G401 (cell line): ENCODE data around the gene ATG10. TPM values are rescaled to one million over a fixed set of nuclear protein-coding genes. Genes with fewer than 3 reads are reported as not detected.
A peak's percentile ranks its signal among the peaks of the same experiment; 100 is the strongest.

Experiments
- DNase-seq: peaks from one replicate; pipeline ENCODE4 v3.0.0-alpha.2; 2015; ENCODE audit warnings: low spot score
- in situ Hi-C: cut with HindIII; loops from 2 replicates; pipeline ENCODE4 v1.10.0; 2016; ENCODE audit warnings: low sequenced_read_pairs, mixed read lengths
- total RNA-seq: library from RNA; depleted of rRNA; stranded (reverse); fragments of >200 nt; shearing (Covaris generic); gene quantifications from 2 replicates; pipeline ENCODE4 v1.2.3, GENCODE V29; 2014

Gene ATG10
- total RNA-seq, 1 experiment from 2014 or later = 16.1 TPM

GRCh38 chr5:82152978-82153481, 181.2 kb downstream of the ATG10 start:
- in situ Hi-C loops = no loop called here
- DNase-seq = no peak

DNA sequence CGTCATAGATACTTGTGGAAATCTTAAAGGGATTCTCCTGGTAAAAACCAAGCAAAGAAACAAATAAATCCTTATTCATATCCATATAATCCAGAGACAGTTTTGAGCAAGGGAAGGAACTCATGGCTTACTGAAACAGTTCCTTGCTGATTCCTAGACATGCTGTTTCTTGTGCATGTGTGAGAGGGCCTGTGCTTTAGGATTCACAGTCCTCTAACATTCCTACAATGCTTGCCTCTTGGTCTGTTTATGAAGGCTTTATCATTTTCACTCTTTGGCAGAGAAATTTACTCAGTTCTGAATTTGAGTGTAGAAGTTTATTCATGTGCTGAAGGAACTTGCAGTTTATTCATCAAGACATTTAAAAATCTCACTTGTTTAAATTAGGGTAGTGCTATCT, 183.0 kb downstream of the ATG10 start:
- DNase-seq = no peak
- in situ Hi-C loops = no loop called here

GRCh38 chr5:82155305-82155704, 183.5 kb downstream of the ATG10 start:
- in situ Hi-C loops = no loop called here
- DNase-seq = no peak

DNA sequence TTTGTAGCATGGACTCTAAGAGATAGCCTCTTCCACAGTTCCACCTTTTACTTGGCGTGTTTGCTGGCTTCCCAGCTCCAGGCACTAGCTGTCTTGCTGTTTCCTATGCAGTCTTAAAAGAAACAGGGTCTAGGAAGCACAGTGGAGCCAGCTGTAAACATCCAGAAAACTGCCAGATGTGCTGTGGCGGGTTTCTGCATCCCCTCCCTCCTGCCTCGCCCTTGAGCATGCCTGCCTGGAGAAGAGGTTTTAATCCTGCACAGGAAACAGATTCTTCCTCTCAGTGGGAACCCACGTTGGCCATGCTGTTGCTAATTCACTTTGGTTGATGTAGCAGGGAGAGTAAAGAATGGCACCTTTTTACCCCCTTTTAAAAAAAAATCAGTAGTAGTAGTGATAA, 185.1 kb downstream of the ATG10 start:
- DNase-seq = no peak
- in situ Hi-C loops = no loop called here

DNA sequence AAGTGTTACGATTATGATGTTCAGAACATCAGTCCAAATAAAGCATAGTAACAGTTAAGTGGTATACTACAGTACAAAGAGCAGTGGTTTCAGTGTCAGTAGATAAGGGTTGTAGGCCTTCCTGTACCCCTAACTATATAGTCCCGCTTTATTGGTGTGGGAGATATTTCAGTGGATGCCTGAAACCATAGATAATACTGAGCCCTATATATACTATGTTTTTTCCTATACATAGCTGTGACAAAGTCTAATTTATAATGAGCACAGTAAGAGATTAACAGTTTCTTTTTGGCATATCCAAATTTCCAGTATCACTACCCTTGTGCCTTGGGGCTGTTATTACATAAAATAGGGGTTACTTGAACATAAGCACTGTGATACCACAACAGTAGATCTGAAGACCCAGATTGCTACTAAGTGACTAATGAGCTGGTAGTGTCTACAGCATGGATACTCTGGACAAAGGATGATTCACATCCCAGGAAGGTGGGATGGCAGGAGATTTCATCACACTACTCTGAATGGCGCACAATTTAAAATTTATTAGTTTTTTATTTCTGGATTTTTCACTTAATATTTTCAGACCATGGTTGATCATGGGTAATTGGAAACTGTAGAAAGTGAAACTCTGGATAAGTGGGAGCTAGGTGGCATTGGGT, 187.1 kb downstream of the ATG10 start:
- DNase-seq = no peak
- in situ Hi-C loops = no loop called here

- in situ Hi-C loops = no loop called here
- peak; percentile 6 for DNase-seq
Measured at GRCh38 chr5:82160948-82161347, 189.1 kb downstream of the ATG10 start.

DNA sequence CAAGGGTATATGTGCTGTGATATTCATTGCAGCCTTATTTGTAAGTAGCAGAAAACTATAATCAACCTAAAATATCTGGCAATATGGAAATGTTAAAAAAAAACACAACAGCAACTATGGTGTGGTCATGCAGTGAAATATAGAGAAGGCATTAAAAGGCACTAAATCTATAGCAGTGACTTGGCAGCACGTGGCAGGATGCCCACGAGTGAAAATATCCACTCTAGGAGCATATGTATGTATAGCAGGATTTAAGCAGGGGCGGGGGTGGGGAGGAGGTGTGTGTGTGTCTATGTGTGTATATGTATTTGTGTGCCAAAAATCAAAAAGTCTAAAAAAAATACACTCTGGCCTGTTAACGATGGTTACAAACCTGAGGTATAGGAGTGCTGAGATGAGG, 190.8 kb downstream of the ATG10 start:
- in situ Hi-C loops = no loop called here
- DNase-seq = peak; percentile 13

- in situ Hi-C loops = no loop called here
- DNase-seq = peak; percentile 28
Measured at GRCh38 chr5:82163452-82164175, 191.8 kb downstream of the ATG10 start.

- in situ Hi-C loops = no loop called here
- DNase-seq = peak; percentile 30
Measured at GRCh38 chr5:82164176-82164976, 192.6 kb downstream of the ATG10 start.

GRCh38 chr5:82164977-82165713, 193.3 kb downstream of the ATG10 start:
- in situ Hi-C loops = no loop called here
- DNase-seq = peak; percentile 69

- peak; percentile 97 for DNase-seq
- in situ Hi-C loops = no loop called here
Measured at GRCh38 chr5:82165740-82166530, 194.1 kb downstream of the ATG10 start.

DNA sequence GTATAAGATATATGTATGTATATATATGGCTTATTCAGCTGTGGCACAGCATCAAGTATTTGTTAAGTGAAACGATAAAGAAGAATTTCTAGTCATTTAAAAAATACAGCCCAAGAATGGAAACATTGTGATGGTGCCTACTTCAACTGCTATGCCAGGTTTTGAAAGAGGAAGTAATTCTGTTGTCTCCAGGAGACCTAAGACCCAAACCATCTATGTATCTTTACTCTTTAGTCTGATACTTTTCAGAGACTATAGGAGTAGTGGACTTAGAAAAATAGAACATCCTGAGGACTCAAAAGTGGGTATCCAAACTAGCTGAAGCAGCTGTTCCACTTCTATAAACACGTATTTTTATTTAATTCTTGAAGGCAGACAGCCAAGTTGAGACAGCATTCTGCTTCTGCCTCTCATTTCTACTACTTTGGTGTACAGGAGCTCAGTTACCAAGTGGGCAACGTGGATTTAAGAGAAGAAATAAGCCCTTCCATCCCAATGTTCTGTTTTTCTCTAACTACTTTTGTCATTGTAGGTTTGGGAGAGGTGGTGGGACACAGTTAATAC, 195.6 kb downstream of the ATG10 start:
- in situ Hi-C loops = no loop called here
- DNase-seq = no peak

DNA sequence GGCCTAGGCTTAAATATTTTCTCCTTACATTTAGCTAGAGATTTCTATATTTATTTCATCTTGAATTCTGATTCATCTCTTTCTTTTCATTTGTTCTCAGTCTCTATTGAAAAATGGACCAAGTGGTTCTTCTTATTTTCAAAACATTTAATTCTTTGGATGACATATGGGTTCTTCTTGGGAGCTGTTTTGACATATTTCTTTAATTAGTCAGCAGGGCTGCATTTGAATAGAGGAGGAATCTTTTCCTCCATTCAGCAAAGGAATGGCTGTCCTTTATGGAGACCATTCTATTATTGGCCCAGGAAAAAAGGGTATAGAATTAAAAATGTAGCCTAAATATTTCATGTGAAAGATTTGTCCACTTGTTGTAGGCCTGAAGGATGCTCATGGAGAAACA, 196.5 kb downstream of the ATG10 start:
- no peak for DNase-seq
- in situ Hi-C loops = no loop called here

DNA sequence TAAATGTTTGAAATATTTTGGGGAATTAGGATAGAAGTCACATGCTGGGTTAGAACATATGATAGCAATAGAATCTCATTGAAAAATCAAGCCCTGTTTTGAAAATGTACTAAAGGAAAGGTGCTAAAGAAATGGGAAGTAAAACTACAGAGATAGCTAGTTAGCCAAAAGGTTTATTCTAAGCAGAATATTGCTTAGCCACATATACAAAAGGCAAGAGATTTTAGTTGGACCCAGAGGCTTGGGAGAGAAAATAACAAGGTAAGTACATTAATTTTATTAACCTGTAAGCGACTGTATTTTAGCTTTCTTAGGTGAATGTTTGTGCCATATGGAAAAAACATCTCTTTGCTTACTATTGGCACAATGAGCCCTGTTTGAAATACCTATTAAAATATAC, 198.1 kb downstream of the ATG10 start:
- in situ Hi-C loops = no loop called here
- no peak for DNase-seq

DNA sequence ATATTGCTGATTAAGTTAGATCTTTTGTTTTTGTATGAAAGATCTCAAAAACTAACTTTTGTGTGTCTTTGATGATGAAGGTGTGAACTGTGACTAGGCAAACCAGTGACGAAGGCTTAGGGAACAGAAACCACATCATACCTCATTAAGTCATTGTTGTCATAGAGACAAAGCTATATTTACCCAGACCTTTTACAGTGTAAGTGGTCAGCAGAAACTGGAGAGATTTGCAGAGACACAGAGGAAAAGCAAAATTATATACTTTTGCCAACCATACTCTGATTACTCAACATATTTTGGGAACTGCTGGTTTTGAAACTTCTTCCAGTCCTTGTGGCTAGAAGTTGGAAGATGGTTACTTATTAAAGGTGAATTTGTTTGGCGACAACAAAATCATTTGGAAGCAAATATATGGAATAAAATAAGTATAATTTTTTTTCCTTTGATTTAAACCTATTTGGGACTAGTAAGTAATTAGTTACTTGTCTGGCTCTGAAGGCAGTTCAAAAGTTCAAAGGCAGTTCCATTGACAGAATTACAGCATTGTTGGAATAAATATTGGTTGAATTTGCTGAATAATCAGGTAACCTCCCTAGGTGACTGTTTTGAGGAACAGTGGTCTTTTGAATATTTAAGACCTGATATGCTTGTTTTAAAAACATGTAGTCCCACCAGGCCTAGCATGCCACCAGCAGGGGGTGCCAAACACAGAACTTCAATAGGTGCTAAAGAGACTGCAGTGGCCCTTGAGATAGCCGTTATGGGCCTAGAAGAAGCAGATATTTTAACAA, 202.5 kb downstream of the ATG10 start:
- DNase-seq = peak; percentile 19
- in situ Hi-C loops = no loop called here

- in situ Hi-C loops = no loop called here
- DNase-seq = no peak
Measured at GRCh38 chr5:82174919-82175219, 203.0 kb downstream of the ATG10 start.

- no peak for DNase-seq
- in situ Hi-C loops = no loop called here
Measured at GRCh38 chr5:82176115-82176814, 204.4 kb downstream of the ATG10 start.
